SK-N-SH (cell line): Measurements from ENCODE around the gene DAP.

Experiments
- CTCF ChIP-seq: fragments of 200-600 bp; sonication (generic); IDR thresholded peaks from 2 replicates; pipeline ENCODE4 v1.6.1; 2017; ENCODE audit warnings: antibody characterized with exemption, mild to moderate bottlenecking, moderate library complexity
- NFIC ChIP-seq: IDR thresholded peaks from 2 replicates; pipeline ENCODE4 v1.4.0; 2012; ENCODE audit warnings: borderline replicate concordance
- PBX3 ChIP-seq: IDR thresholded peaks from 2 replicates; pipeline ENCODE4; 2012
- POLR2AphosphoS5 ChIP-seq: IDR thresholded peaks from 2 replicates; pipeline ENCODE4 v1.6.1; 2012; ENCODE audit warnings: low read depth, low read length
- REST ChIP-seq: IDR thresholded peaks from 2 replicates; pipeline ENCODE4 v1.6.1; 2012; ENCODE audit warnings: mild to moderate bottlenecking, low read depth, low read length, moderate library complexity

- TF ChIP-seq REST (no peak), PBX3 (no peak), CTCF (no peak), POLR2AphosphoS5 (no peak), NFIC (no peak)
Observed at GRCh38 chr5:10637944-10638343, 123.1 kb downstream of the DAP start.
